ENCODE results near the gene WDFY2. TPM values are rescaled to one million over a fixed set of nuclear protein-coding genes. Genes with fewer than 3 reads are reported as not detected.

The WDFY2 gene
- total and polyA plus RNA-seq, 10 of the 15 experiments (the other 5 are each of a cell fraction or from before 2014, with no cell fraction given), result 2.1 to 13.0 (median 8.1) TPM

DNA sequence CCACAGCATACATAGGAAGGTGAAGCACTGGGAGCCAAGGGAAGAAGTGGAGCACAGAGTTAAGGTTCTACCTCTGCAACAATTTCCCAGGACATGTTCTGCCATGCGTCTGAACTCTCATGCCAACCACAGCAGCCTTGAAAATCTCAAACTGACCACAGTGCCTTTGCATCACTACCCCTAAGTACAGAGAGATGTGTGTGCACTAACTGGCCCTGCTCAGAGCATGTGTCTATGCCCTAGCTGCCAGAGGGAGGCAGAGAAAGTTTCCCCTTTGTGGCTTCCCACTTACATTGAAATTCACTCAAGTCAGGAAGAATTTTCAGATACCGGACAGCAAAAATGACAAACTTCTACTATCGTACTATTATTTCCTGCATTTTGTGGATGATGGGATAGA, 26.8 kb upstream of the WDFY2 start:
- DNase-seq (ENCODE audit: low read depth, low spot score) (no peak), FAIRE-seq (no peak), ATAC-seq (no peak)
- Histone ChIP-seq H3K4me3 (no peak overlapping the region), H2AFZ (ENCODE audit: control insufficient read depth, low read depth, low read length) (no peak overlapping the region), H3K4me2 (ENCODE audit: control insufficient read depth, insufficient read depth) (no peak overlapping the region), H3K27ac (ENCODE audit: control insufficient read depth, insufficient read depth) (no peak overlapping the region), H3K36me3 (ENCODE audit: control insufficient read depth in 2 of 2, insufficient read depth in 2 of 2, low read length in 1 of 2) (no peaks in the 10 kb centered on the region), H3K9ac (ENCODE audit: control insufficient read depth, insufficient read depth, low read length) (no peak overlapping the region), H3K4me1 (ENCODE audit: control insufficient read depth, insufficient read depth, low read length) (peaks cover 28% of the 10 kb centered on the region), H3K9me3 (replicated peaks; ENCODE audit: control insufficient read depth, insufficient read depth, low read length) (no peaks in the 10 kb centered on the region; the same call in 2 of the 3 replicates), H3K79me2 (ENCODE audit: control insufficient read depth, insufficient read depth, low read length) (no peaks in the 10 kb centered on the region), H4K20me1 (ENCODE audit: control insufficient read depth, insufficient read depth) (no peaks in the 10 kb centered on the region), H3K27me3 (replicated peaks in 1 of 2; ENCODE audit: control insufficient read depth in 2 of 2, insufficient read depth in 2 of 2, low read length in 1 of 2) (no peaks in the 10 kb centered on the region)
- 70% methylated on average over 3 of the region's 3 CpGs for WGBS (ENCODE audit: insufficient coverage, insufficient replicate concordance, low lambda C conversion rate, missing lambda C conversion rate)
- SMC1A ChIA-PET (ENCODE audit: uncharacterized antibody, unreplicated experiment), result interaction anchor here (1.2 to 1.6 kb wide), 2 partner anchors 55 to 207 kb away, joined by 3 to 5 read pairs; no protein-coding TSS in a partner anchor
- in situ Hi-C loops (cut with MboI), result no loop called here
- intact Hi-C loops (cut with micrococcal nuclease; ENCODE audit: unreplicated experiment), result no loop called here
- BruUV-seq (replicated peaks), result no TSS peak
- TF ChIP-seq ATF7 (IDR thresholded peaks at IDR 0.05; ENCODE audit: low read depth) (no peak), KLF5 (IDR thresholded peaks at IDR 0.05; ENCODE audit: partially characterized antibody) (no peak), YBX1 (IDR thresholded peaks at IDR 0.05) (no peak), SMC3 (IDR thresholded peaks at IDR 0.05; ENCODE audit: borderline replicate concordance, low read length) (no peak), ZBTB4 (CRISPR knock-in tag; IDR thresholded peaks at IDR 0.05) (no peak), SUPT20H (IDR thresholded peaks at IDR 0.05; ENCODE audit: borderline replicate concordance, control insufficient read depth, low read depth, low read length) (no peak), NR2C2 (IDR thresholded peaks at IDR 0.05; ENCODE audit: borderline replicate concordance, control insufficient read depth, insufficient read length, low read depth) (no peak), MLLT1 (IDR thresholded peaks at IDR 0.05) (no peak), NBN (IDR thresholded peaks at IDR 0.05) (no peak), BHLHE40 (IDR thresholded peaks at IDR 0.05; ENCODE audit: borderline replicate concordance in 1 of 2, low read depth in 2 of 2, low read length in 1 of 2) (no peak), SIN3A (IDR thresholded peaks at IDR 0.05; ENCODE audit: low read depth, low read length) (no peak), RAD51 (IDR thresholded peaks at IDR 0.05) (no peak)
- TF ChIP-seq, protein P1, sequence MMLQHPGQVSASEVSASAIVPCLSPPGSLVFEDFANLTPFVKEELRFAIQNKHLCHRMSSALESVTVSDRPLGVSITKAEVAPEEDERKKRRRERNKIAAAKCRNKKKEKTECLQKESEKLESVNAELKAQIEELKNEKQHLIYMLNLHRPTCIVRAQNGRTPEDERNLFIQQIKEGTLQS (IDR thresholded peaks at IDR 0.05; ENCODE audit: borderline replicate concordance, extremely low read depth, low read depth, low read length), result no peak
- TF ChIP-seq, protein P2, sequence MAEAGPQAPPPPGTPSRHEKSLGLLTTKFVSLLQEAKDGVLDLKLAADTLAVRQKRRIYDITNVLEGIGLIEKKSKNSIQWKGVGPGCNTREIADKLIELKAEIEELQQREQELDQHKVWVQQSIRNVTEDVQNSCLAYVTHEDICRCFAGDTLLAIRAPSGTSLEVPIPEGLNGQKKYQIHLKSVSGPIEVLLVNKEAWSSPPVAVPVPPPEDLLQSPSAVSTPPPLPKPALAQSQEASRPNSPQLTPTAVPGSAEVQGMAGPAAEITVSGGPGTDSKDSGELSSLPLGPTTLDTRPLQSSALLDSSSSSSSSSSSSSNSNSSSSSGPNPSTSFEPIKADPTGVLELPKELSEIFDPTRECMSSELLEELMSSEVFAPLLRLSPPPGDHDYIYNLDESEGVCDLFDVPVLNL (IDR thresholded peaks at IDR 0.05; ENCODE audit: low read depth, low read length), result no peak
- TF ChIP-seq, protein P3, sequence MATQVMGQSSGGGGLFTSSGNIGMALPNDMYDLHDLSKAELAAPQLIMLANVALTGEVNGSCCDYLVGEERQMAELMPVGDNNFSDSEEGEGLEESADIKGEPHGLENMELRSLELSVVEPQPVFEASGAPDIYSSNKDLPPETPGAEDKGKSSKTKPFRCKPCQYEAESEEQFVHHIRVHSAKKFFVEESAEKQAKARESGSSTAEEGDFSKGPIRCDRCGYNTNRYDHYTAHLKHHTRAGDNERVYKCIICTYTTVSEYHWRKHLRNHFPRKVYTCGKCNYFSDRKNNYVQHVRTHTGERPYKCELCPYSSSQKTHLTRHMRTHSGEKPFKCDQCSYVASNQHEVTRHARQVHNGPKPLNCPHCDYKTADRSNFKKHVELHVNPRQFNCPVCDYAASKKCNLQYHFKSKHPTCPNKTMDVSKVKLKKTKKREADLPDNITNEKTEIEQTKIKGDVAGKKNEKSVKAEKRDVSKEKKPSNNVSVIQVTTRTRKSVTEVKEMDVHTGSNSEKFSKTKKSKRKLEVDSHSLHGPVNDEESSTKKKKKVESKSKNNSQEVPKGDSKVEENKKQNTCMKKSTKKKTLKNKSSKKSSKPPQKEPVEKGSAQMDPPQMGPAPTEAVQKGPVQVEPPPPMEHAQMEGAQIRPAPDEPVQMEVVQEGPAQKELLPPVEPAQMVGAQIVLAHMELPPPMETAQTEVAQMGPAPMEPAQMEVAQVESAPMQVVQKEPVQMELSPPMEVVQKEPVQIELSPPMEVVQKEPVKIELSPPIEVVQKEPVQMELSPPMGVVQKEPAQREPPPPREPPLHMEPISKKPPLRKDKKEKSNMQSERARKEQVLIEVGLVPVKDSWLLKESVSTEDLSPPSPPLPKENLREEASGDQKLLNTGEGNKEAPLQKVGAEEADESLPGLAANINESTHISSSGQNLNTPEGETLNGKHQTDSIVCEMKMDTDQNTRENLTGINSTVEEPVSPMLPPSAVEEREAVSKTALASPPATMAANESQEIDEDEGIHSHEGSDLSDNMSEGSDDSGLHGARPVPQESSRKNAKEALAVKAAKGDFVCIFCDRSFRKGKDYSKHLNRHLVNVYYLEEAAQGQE (IDR thresholded peaks at IDR 0.05; ENCODE audit: low read depth, low read length), result no peak
- CTCF ChIA-PET, result no interaction called here
- POLR2A ChIA-PET, result interaction anchor here (0.7 kb wide), 1 partner anchor 103 kb away, joined by 3 read pairs; no protein-coding TSS in a partner anchor
- RAD21 ChIA-PET (ENCODE audit: unreplicated experiment), result no interaction called here

Data from GM12878 (cell line).